ENCODE data around the gene HNRNPA1. TPM values are rescaled to one million over a fixed set of nuclear protein-coding genes. Genes with fewer than 3 reads are reported as not detected.

The HNRNPA1 gene
- total and polyA plus RNA-seq, 9 of the 15 experiments (the other 6 are each of a cell fraction or from before 2014, with no cell fraction given), result 1,166 to 2,703 (median 1,815) TPM

GRCh38 chr12:54306925-54307741 is 26.6 kb downstream of the HNRNPA1 start (continued):
- TF ChIP-seq NEUROD1 (IDR thresholded peaks at IDR 0.05; ENCODE audit: borderline replicate concordance, low read depth, low read length, partially characterized antibody) (peak; percentile 62), NBN (IDR thresholded peaks at IDR 0.05; ENCODE audit: low read depth) (peak; percentile 73; the same call in 1 of the 2 replicates), HDAC8 (tag; IDR thresholded peaks at IDR 0.05) (no peak), SMAD4 (CRISPR knock-in tag; conservative IDR thresholded peaks at IDR 0.05) (peak; percentile 87), ZNF384 (IDR thresholded peaks at IDR 0.05; ENCODE audit: low read depth, low read length) (no peak), MYNN (IDR thresholded peaks at IDR 0.05) (peak; percentile 82), MYNN (CRISPR knock-in tag; IDR thresholded peaks at IDR 0.05) (no peak), POLR2AphosphoS2 (IDR thresholded peaks at IDR 0.05; ENCODE audit: low read length) (0 out of 2 replicates have a peak, but pooled peaks have one; percentile 59), CTBP1 (IDR thresholded peaks at IDR 0.05; ENCODE audit: borderline replicate concordance) (peak; percentile 99), POLR2A (conservative IDR thresholded peaks at IDR 0.05) (peak; percentile 64), RCOR1 (IDR thresholded peaks at IDR 0.05; ENCODE audit: borderline replicate concordance in 1 of 2, low read depth in 2 of 2, low read length in 2 of 2) (peak; percentile 46 to 89; a peak in 3 of 4 replicates)
- TF ChIP-seq, protein P1, sequence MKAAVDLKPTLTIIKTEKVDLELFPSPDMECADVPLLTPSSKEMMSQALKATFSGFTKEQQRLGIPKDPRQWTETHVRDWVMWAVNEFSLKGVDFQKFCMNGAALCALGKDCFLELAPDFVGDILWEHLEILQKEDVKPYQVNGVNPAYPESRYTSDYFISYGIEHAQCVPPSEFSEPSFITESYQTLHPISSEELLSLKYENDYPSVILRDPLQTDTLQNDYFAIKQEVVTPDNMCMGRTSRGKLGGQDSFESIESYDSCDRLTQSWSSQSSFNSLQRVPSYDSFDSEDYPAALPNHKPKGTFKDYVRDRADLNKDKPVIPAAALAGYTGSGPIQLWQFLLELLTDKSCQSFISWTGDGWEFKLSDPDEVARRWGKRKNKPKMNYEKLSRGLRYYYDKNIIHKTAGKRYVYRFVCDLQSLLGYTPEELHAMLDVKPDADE (conservative IDR thresholded peaks at IDR 0.05; ENCODE audit: control insufficient read depth, low read depth, low read length), result 0 out of 2 replicates have a peak, but pooled peaks have one; percentile 54
- TF ChIP-seq, protein P2, sequence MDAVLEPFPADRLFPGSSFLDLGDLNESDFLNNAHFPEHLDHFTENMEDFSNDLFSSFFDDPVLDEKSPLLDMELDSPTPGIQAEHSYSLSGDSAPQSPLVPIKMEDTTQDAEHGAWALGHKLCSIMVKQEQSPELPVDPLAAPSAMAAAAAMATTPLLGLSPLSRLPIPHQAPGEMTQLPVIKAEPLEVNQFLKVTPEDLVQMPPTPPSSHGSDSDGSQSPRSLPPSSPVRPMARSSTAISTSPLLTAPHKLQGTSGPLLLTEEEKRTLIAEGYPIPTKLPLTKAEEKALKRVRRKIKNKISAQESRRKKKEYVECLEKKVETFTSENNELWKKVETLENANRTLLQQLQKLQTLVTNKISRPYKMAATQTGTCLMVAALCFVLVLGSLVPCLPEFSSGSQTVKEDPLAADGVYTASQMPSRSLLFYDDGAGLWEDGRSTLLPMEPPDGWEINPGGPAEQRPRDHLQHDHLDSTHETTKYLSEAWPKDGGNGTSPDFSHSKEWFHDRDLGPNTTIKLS (IDR thresholded peaks at IDR 0.05; ENCODE audit: borderline replicate concordance, low read depth), result peak; percentile 64; the same call in 1 of the 2 replicates

Measured in K562 (cell line).